ENCODE measurements around the gene GLTPD2. TPM values are rescaled to one million over a fixed set of nuclear protein-coding genes. Genes with fewer than 3 reads are reported as not detected.

Gene GLTPD2
- total RNA-seq, 1 experiment from 2014 or later: not detected

DNA sequence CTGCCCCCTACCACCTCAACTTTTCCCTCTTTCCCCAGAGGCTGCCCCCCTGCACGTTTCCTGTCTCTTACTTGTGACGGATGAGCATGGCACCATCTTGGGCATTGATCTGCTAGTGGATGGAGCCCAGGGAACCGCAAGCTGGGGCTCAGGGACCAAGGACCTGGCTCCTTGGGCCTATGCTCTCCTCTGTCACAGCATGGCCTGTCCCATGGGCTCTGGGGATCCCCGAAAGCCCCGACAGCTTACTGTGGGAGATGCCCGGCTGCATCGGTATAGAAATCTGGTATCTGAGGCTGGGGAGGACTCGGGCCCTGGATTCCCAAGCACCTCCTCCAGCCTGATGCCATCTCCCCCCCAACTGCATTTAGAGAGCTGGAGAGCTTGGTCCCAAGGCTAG, 47.2 kb upstream of the GLTPD2 start:
- H3K4me3 ChIP-seq (ENCODE audit: low read depth in 2 of 2, low read length in 2 of 2): no peak overlapping the region
- peaks cover 7% of the 10 kb centered on the region; the same call in 1 of the 2 replicates for H3K27me3 ChIP-seq (ENCODE audit: control insufficient read depth, insufficient read depth, low read length)
- intact Hi-C loops (cut with micrococcal nuclease; ENCODE audit: unreplicated experiment): no loop called here
- in situ Hi-C loops (cut with HindIII; ENCODE audit: low pct_unique_long_range_greater_than_20kb, low sequenced_read_pairs): no loop called here
- no peak for TF ChIP-seq SIN3A (IDR thresholded peaks at IDR 0.05; ENCODE audit: borderline replicate concordance, insufficient read depth, low read depth, low read length)
- no peak for TF ChIP-seq POLR2AphosphoS5 (IDR thresholded peaks at IDR 0.05; ENCODE audit: low read depth, low read length)
- TF ChIP-seq, protein P1, sequence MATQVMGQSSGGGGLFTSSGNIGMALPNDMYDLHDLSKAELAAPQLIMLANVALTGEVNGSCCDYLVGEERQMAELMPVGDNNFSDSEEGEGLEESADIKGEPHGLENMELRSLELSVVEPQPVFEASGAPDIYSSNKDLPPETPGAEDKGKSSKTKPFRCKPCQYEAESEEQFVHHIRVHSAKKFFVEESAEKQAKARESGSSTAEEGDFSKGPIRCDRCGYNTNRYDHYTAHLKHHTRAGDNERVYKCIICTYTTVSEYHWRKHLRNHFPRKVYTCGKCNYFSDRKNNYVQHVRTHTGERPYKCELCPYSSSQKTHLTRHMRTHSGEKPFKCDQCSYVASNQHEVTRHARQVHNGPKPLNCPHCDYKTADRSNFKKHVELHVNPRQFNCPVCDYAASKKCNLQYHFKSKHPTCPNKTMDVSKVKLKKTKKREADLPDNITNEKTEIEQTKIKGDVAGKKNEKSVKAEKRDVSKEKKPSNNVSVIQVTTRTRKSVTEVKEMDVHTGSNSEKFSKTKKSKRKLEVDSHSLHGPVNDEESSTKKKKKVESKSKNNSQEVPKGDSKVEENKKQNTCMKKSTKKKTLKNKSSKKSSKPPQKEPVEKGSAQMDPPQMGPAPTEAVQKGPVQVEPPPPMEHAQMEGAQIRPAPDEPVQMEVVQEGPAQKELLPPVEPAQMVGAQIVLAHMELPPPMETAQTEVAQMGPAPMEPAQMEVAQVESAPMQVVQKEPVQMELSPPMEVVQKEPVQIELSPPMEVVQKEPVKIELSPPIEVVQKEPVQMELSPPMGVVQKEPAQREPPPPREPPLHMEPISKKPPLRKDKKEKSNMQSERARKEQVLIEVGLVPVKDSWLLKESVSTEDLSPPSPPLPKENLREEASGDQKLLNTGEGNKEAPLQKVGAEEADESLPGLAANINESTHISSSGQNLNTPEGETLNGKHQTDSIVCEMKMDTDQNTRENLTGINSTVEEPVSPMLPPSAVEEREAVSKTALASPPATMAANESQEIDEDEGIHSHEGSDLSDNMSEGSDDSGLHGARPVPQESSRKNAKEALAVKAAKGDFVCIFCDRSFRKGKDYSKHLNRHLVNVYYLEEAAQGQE (IDR thresholded peaks at IDR 0.05; ENCODE audit: insufficient read depth in 1 of 2, low read depth in 2 of 2, low read length in 1 of 2): no peak
- TF ChIP-seq, protein P2, sequence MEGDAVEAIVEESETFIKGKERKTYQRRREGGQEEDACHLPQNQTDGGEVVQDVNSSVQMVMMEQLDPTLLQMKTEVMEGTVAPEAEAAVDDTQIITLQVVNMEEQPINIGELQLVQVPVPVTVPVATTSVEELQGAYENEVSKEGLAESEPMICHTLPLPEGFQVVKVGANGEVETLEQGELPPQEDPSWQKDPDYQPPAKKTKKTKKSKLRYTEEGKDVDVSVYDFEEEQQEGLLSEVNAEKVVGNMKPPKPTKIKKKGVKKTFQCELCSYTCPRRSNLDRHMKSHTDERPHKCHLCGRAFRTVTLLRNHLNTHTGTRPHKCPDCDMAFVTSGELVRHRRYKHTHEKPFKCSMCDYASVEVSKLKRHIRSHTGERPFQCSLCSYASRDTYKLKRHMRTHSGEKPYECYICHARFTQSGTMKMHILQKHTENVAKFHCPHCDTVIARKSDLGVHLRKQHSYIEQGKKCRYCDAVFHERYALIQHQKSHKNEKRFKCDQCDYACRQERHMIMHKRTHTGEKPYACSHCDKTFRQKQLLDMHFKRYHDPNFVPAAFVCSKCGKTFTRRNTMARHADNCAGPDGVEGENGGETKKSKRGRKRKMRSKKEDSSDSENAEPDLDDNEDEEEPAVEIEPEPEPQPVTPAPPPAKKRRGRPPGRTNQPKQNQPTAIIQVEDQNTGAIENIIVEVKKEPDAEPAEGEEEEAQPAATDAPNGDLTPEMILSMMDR (IDR thresholded peaks at IDR 0.05): no peak
- TF ChIP-seq TCF7L2 (IDR thresholded peaks at IDR 0.05; ENCODE audit: low read depth, low read length): no peak
- ChIA-PET POLR2A (no interaction called here), CTCF (no interaction called here)
- no peak for DNase-seq (ENCODE audit: low read depth, low spot score)
- no peak for ATAC-seq
- no peak overlapping the region for H3K27ac ChIP-seq (ENCODE audit: low read length)
- H3K36me3 ChIP-seq (ENCODE audit: control insufficient read depth, insufficient read depth, low read length): no peaks in the 10 kb centered on the region
- H3K4me1 ChIP-seq (ENCODE audit: control insufficient read depth, insufficient read depth, low read length): no peaks in the 10 kb centered on the region
- H3K9me3 ChIP-seq (ENCODE audit: control insufficient read depth, insufficient read depth, low read depth, low read length): no peaks in the 10 kb centered on the region
- BruUV-seq (replicated peaks): no TSS peak

DNA sequence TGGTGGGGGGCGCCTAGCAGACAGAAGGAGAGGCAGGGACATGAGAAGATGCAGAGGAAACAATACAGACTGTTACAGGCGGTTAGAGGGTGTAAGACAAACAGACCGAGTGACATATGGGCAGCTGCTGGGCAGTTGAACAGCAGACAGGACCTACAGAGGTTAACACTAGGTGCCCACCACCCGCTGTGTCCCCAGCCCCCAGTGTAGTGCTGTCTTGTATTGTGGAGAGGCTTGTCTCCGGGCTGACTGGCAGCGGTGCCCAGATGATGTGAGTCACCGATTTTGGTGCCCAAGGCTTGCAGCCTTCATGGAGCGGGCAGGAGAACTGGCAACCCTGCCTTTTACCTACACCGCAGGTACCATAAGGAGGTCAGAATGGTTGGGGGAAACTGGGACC, 46.6 kb upstream of the GLTPD2 start:
- Histone ChIP-seq H3K9me3 (ENCODE audit: control insufficient read depth, insufficient read depth, low read depth, low read length) (no peaks in the 10 kb centered on the region), H3K4me1 (ENCODE audit: control insufficient read depth, insufficient read depth, low read length) (no peaks in the 10 kb centered on the region), H3K4me3 (ENCODE audit: low read depth in 2 of 2, low read length in 2 of 2) (no peak overlapping the region), H3K27ac (ENCODE audit: low read length) (no peak overlapping the region), H3K27me3 (ENCODE audit: control insufficient read depth, insufficient read depth, low read length) (peaks cover 7% of the 10 kb centered on the region; the same call in 1 of the 2 replicates), H3K36me3 (ENCODE audit: control insufficient read depth, insufficient read depth, low read length) (no peaks in the 10 kb centered on the region)
- TF ChIP-seq POLR2AphosphoS5 (IDR thresholded peaks at IDR 0.05; ENCODE audit: low read depth, low read length) (no peak), SIN3A (IDR thresholded peaks at IDR 0.05; ENCODE audit: borderline replicate concordance, insufficient read depth, low read depth, low read length) (no peak)
- TF ChIP-seq, protein P2 (IDR thresholded peaks at IDR 0.05): no peak
- ChIA-PET CTCF (no interaction called here), POLR2A (no interaction called here)
- DNase-seq (ENCODE audit: low read depth, low spot score) (no peak), ATAC-seq (no peak)
- intact Hi-C loops (cut with micrococcal nuclease; ENCODE audit: unreplicated experiment): no loop called here
- BruUV-seq (replicated peaks): no TSS peak
- in situ Hi-C loops (cut with HindIII; ENCODE audit: low pct_unique_long_range_greater_than_20kb, low sequenced_read_pairs): no loop called here

All from Panc1 (cell line).